Activated CD4-positive, alpha-beta T cell treated with anti-CD3 and anti-CD28 coated beads, Interleukin-2, amount 50 U/mL, for 4 hours (primary cell): ENCODE measurements around the gene GADD45GIP1.
A peak's percentile ranks its signal among the peaks of the same experiment; 100 is the strongest.
"Not testable (repeated sequence)": the region's sequence is repeated elsewhere in the genome, so short reads cannot be mapped to it uniquely, and the experiment has no call there.

Experiments used
- DNase-seq, 2 experiments: peaks; one replicate each; pipeline ENCODE4 v3.0.0-alpha.2; 2020

The GADD45GIP1 gene

GRCh38 chr19:12938779-12939601 is 18.0 kb downstream of the GADD45GIP1 start:
- DNase-seq = peak; percentile 25 to 37

GRCh38 chr19:12937927-12938778 is 18.9 kb downstream of the GADD45GIP1 start, which contains the start of gene CALR:
Gene CALR, plus strand, starts transcription at chr19:12938609. Its CDS starts 71 bp downstream, at chr19:12938680.
- DNase-seq = peak; percentile 99

- DNase-seq = no peak
Observed at GRCh38 chr19:12937093-12937926, 19.7 kb downstream of the GADD45GIP1 start.

GRCh38 chr19:12936582-12936981 is 20.4 kb downstream of the GADD45GIP1 start:
- no peak for DNase-seq

GRCh38 chr19:12935071-12935470 is 22.0 kb downstream of the GADD45GIP1 start:
- no peak for DNase-seq

GRCh38 chr19:12933287-12934072 is 23.5 kb downstream of the GADD45GIP1 start, which contains the start of gene FARSA:
Gene FARSA, minus strand, starts transcription at chr19:12933711. Its CDS starts 15 bp downstream, at chr19:12933696.
- DNase-seq = peak; percentile 84 to 87

GRCh38 chr19:12932392-12933286 is 24.4 kb downstream of the GADD45GIP1 start:
- no peak for DNase-seq

GRCh38 chr19:12930002-12930645 is 26.9 kb downstream of the GADD45GIP1 start:
- DNase-seq = no peak

- no peak for DNase-seq
Observed at GRCh38 chr19:12924621-12925310, 32.3 kb downstream of the GADD45GIP1 start.

GRCh38 chr19:12922959-12923358 is 34.1 kb downstream of the GADD45GIP1 start:
- DNase-seq = no peak

- no peak for DNase-seq
Observed at GRCh38 chr19:12921047-12921446, 36.0 kb downstream of the GADD45GIP1 start.

GRCh38 chr19:12918253-12918652 is 38.8 kb downstream of the GADD45GIP1 start:
- DNase-seq = no peak

GRCh38 chr19:12915860-12916259 is 41.2 kb downstream of the GADD45GIP1 start:
- DNase-seq = not testable (repeated sequence)

GRCh38 chr19:12913851-12914690 is 43.0 kb downstream of the GADD45GIP1 start:
- DNase-seq = peak; percentile 37 to 49

- no peak for DNase-seq
Observed at GRCh38 chr19:12913011-12913561, 43.9 kb downstream of the GADD45GIP1 start.

GRCh38 chr19:12912571-12912970 is 44.5 kb downstream of the GADD45GIP1 start:
- DNase-seq = no peak

- no peak for DNase-seq
Observed at GRCh38 chr19:12907166-12907565, 49.9 kb downstream of the GADD45GIP1 start.
